ENCODE data around the gene KRT10.
"Not testable (repeated sequence)": the region's sequence is repeated elsewhere in the genome, so short reads cannot be mapped to it uniquely, and the experiment has no call there.

Gene KRT10

GRCh38 chr17:40822132-40822812, at the start of gene KRT10:
KRT10 (minus strand) TSS chr17:40822614; CDS start chr17:40822585, 29 bp downstream.
- FAIRE-seq: no peak

- FAIRE-seq: no peak
These were observed 48.9 kb upstream of the KRT10 start for GRCh38 chr17:40871316-40871715.

- no peak for FAIRE-seq
These were observed 47.7 kb upstream of the KRT10 start for GRCh38 chr17:40870136-40870535.

- FAIRE-seq: no peak
These were observed 44.4 kb upstream of the KRT10 start, which contains the start of gene KRT12 for GRCh38 chr17:40866838-40867237. KRT12 (minus strand) TSS chr17:40867223; CDS start chr17:40867186, 37 bp downstream.

GRCh38 chr17:40864661-40865390, 42.4 kb upstream of the KRT10 start:
- FAIRE-seq: no peak

- no peak for FAIRE-seq
These were observed 40.7 kb upstream of the KRT10 start for GRCh38 chr17:40862985-40863733.

- FAIRE-seq: no peak
These were observed 37.1 kb upstream of the KRT10 start for GRCh38 chr17:40859536-40859935.

- FAIRE-seq: not testable (repeated sequence)
These were observed 36.3 kb upstream of the KRT10 start for GRCh38 chr17:40858667-40859066.

- FAIRE-seq: no peak
These were observed 35.1 kb upstream of the KRT10 start for GRCh38 chr17:40857535-40857934.

- FAIRE-seq: no peak
These were observed 31.9 kb upstream of the KRT10 start for GRCh38 chr17:40854175-40854814.

GRCh38 chr17:40852364-40852763, 29.9 kb upstream of the KRT10 start:
- FAIRE-seq: no peak

- no peak for FAIRE-seq
These were observed 28.0 kb upstream of the KRT10 start for GRCh38 chr17:40850293-40850972.

- no peak for FAIRE-seq
These were observed 27.3 kb upstream of the KRT10 start for GRCh38 chr17:40849723-40850122.

GRCh38 chr17:40848583-40849235, 26.3 kb upstream of the KRT10 start:
- no peak for FAIRE-seq

- FAIRE-seq: no peak
These were observed 24.2 kb upstream of the KRT10 start for GRCh38 chr17:40846515-40847144.

- no peak for FAIRE-seq
These were observed 22.3 kb upstream of the KRT10 start for GRCh38 chr17:40844671-40845107.

- FAIRE-seq: no peak
These were observed 20.8 kb upstream of the KRT10 start for GRCh38 chr17:40843242-40843641.

GRCh38 chr17:40841246-40841645, 18.8 kb upstream of the KRT10 start:
- FAIRE-seq: no peak

- no peak for FAIRE-seq
These were observed 16.8 kb upstream of the KRT10 start for GRCh38 chr17:40839194-40839593.

- FAIRE-seq: no peak
These were observed 13.6 kb upstream of the KRT10 start for GRCh38 chr17:40836020-40836419.

- FAIRE-seq: peak; percentile 53
These were observed 11.5 kb upstream of the KRT10 start for GRCh38 chr17:40833882-40834281.
